GM18519 (cell line): Measurements from ENCODE around the gene PPM1A.
A peak's percentile ranks its signal among the peaks of the same experiment; 100 is the strongest.
"Not testable (repeated sequence)": the region's sequence is repeated elsewhere in the genome, so short reads cannot be mapped to it uniquely, and the experiment has no call there.

Source experiments
- ATAC-seq: cut with Tn5 transposase; IDR thresholded peaks from one replicate; pipeline ENCODE4 v1.9.1; 2021; ENCODE audit warnings: mild to moderate bottlenecking, moderate library complexity; ENCODE audit not compliant: unreplicated experiment, low FRiP score

The PPM1A gene

DNA sequence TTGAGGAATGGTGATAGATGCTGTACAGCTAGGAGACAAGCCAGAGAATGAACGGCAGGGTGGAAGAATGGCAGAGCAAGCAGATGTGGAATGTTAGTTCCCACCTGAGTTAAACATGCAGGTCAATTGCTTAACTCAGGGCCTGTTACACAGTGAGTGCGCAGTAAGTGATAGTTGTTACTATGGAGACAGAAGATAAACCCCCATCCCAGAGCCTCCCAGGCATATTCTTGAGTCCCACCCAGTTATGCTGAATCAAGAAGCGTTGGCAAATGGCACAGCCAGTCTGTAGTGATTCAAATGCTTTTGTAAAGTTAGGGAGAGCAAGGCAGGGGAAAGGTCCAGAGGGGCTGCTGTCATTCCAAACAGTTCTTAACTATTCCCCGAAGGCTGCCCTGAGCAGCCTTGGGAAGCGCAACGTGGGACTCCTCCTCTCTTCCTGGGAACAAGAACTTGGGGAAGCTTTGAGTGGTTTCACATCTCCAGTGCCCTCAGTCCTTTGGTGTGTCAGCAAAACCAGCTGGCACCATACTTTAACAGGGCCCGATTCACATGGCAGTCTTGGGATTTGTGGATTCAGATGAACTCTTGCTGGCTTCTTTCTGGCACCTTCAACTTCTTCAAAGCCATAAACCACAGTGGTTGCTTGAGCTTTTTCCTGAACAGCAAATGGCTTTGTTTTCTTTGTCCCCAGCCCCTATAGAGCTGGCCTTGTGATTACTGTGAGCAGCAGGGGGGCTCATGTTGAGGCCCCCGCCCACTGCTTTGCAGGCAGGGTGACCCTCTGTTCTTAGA lies 66.4 kb downstream of the PPM1A start:
- ATAC-seq, result no peak

DNA sequence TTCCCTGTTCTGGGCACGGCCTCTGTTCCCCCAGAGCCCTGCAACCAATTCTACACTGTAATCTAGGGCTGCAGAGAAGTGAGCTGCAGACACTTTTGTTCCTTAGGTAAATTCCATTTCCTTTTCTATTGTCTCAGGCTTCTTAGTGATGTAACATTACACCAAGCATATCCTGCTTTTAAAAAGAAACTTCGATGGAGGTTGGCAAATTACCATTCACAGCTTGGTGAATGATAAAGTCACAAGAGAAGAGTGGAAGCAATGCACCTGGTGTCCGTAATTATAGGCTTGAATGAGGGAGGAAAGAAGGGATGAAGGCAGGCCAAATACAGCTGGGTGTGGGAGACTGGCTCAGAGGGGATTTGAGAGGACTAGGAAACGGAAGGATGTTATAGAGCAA lies 68.6 kb downstream of the PPM1A start:
- no peak for ATAC-seq

DNA sequence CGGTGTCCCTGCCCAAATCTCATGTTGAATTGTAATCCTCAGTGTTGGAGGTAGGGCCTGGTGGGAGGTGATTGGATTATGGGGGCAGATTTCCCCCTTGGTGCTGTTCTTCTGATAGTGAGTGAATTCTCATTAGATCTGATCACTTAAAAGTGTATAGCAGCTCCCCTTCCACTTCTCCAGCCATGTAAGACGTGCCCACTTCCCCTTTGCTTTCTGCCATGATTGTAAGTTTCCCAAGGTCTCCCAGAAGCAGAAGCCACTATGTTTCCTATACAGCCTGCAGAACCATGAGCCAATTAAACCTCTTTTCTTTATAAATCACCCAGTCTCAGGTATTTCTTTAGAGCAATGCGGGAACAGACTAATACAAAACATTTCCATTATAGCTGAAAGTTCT lies 71.8 kb downstream of the PPM1A start:
- ATAC-seq, result not testable (repeated sequence)

DNA sequence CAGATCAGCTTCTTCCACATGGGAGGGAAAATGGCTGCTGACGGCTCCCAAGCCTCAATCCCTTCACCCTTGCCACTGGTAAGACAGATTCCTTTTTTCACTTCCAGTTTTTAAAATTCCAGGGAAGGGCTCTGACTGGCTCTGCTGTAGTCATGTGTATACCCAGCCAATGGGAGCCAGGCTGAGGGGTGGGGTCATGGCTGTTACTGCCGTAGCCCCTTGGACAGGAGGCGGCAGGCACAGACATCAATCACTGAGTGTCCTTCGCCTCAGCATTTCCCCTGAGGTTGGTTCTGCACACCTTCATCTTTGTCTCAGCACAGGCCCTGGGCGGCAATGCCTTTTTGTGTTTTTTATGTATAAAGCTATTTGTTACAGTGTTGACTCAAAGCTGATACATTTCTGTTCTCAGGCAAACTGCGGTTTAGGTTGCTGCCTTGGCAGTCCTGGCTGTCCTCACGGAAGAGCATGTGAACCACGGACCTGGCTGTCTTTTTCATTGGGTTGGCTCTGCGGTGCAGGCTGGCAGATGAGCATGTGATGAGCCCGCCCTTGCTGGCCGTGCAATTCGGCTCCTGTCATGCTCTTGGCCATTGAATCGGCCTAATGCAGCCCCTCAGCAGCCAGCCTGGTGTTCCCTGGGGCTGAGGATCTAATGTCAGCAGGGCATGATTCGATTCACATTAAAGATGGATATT lies 74.3 kb downstream of the PPM1A start:
- ATAC-seq, result no peak

DNA sequence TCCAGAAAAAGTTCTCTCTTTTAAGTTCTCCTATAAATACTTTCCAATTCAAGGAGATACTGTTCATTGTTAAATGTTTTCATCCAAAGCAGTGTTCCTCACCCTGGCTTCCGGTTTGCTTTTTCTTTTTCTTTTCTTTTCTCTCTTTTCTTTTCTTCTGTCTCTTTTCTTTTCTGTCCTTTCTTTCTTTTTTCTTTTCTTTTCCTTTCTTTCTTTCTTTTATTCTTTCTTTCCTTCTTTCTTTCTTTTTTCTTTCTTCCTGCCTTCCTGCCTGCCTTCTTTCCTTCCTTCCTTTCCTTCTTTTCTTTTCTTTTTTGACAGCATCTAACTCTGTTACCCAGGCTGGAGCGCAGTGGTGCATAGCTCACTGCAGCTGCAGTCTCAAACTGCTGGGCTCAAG lies 75.8 kb downstream of the PPM1A start:
- no peak for ATAC-seq

DNA sequence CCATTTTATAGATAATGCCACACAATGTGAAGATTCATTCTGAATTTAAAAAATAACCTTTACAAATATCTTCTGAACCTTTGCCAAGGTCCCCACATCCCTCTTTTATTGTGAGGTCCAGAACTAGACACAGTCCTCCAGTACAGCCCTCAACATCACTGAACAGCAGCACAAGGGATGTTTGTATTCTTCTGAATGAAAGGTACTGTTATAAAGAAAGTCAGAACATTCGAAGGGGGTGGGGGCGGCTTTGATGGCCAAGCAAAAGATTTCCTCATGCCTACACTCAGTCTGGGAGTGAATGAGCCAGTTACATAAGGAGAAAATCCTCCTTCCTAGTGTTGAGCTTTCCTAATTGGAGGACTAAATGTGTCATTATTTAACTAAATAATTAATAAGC lies 77.3 kb downstream of the PPM1A start:
- ATAC-seq, result no peak

DNA sequence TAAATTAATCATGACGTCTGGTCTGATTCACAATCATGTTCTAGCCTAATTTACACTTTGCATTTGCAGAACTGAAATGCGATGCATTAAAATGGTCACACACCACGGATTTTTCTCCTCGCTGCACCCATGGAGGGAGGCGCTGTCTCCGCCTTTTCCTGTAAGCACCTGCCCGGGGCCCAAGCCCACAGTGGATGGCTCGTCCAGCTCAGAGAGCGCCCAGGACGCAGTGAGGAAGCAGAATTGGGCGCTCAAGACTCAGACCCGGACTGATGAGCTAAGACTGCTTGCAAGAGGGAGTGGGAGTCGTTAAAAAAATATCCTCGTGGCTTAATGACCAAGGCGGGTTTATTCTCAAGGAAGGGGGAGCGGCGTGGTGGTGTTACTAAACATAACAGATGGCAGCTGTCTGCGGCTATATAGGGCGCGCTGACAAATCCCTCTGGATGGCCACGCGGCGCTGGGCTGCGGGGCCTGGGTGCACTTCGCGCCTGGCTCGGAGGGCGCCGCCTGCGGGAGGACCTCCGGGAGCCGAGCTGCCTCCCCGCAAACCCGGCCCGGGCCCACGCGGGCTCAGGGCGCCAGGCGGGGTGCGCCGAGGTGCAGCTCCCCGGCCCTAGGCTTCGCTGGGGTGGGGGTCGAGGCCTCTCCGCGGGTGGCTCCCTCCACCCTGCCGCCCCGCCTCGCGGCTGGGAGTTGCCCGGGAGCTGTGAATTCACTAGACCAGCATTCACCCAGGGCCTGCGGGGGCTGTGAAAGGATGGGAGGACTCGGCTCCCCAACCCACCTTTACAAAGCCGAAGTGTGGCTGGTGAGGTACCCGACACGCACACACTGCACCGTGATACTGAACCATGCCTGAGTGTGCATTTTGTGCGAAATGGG lies 78.7 kb downstream of the PPM1A start:
- ATAC-seq, result peak; percentile 58

DNA sequence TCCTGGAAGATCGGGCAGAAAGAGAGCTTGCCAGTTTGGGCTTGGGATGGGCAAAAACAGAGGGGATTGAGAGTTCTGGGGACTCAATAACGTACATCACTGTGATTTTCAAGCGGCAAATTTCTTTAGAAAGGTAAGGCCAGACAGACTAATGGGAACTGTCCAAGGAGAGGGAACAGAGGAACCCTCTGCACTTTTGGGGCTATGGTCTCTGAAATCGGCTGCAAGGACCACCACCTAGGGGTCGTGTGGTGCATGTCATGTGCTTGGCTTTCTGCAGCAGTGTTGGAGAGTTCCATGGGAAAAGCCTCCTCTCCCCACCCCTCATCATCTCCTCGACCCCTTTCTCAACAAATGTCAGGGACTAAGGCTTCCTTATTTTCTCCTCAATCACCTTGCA lies 79.6 kb downstream of the PPM1A start:
- no peak for ATAC-seq

DNA sequence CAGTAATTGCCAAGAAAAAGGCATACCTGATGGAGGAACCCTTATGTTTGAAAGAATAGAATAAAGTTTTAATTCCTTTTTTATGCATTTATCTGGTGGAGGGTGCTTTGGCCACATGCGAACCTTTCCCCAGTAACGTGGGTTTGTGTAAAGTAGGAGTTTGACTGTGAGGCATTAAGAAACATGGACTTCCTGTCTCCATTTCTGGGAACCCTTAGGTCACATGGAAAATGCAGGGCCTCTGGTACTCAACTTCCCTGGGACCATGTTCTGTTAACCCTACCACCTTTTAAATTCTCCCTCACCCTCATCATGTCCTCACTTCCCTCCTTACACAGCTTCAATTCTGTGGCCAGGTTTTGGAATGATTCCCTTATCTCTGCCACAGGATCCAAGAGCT lies 80.3 kb downstream of the PPM1A start:
- no peak for ATAC-seq

DNA sequence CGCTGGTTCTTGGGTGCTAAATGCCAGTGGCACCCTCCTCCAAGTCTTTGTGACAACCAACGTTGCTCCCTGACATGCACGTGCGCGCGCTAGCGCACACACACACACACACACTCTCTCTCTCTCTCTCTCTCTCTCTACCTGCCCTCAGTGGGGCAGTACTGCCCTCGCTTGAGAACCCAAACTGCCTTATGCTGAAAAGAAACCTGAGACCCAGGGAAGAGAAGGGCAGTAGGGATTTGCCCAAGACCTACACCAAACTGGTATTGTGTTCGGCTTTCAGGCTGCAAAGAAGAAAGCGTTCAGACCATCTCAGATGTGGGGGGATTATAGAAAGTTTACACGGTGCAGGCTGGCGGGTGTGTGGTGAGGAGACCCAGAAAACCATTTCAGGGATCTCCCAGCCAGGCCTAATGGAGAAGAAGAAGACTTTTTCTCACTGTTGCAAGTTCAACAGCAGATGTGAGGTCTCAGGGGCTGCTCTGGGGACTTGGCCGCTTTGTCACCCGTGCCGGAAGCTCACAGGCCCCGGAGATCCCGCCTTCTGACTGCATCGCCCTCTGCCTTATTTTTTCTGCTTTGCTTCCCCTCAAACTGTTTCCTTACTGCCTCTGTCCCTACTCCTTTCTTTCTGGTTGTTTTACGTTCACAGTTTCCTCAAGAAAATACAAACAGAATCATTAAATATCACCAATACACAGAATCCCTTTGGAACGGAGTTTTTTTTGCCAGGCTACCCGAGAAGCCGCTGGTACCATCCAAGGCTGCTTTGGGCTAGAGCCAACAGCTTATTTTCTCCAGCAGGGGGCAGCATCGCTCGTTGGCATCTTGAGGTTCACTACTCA lies 82.4 kb downstream of the PPM1A start:
- peak; percentile 39 for ATAC-seq

DNA sequence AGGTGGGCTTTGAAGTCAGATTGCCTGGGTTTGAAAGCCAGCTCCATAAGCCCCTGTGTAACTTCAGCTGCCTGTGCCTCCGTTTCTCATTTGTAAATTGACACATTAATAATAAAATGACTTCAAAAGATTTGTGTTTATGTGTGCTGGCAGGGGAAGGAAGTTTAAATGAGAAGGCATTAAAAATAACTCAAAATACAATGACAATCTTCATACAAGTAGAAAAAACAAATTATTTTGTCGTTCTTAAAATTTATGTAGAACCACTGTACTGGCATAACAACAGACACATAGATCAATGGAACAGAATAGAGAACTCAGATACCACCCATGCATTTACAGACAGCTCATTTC lies 83.0 kb downstream of the PPM1A start:
- no peak for ATAC-seq

DNA sequence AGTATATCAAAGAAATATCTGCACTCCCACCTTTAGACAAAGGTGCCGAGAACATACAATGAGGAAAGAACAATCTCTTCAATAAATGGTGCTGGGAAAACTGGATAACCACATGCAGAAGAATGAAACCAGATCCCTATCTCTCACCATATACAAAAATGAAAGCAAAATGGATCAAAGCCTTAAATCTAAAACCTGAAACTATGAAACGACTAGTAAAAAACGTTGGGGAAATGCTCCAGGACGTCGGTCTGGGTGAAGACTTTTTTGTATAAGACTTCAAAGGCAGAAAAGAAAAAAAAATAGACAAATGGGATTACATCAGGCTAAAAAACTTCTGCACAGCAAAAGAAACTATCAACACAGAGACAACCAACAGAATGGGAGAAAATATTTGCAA lies 83.8 kb downstream of the PPM1A start:
- no peak for ATAC-seq

DNA sequence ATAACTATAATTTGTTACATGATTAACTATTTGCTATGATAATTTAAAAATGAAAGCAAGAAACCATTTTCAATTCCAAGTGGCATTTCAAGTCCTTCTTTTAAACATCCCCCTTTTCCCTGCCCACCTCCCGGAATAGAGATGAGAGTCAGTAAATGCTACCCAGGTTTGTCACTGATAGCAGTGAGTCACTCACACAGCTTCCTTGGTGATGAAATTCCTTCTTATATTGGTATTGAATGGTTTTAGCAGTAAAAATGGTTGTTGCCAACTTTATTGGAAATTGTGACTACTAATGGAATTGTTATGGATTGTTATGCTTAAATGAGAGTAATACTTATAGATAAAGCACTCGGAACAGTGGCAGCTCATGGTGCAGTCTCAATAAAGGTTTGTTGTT lies 90.5 kb downstream of the PPM1A start:
- ATAC-seq, result no peak

DNA sequence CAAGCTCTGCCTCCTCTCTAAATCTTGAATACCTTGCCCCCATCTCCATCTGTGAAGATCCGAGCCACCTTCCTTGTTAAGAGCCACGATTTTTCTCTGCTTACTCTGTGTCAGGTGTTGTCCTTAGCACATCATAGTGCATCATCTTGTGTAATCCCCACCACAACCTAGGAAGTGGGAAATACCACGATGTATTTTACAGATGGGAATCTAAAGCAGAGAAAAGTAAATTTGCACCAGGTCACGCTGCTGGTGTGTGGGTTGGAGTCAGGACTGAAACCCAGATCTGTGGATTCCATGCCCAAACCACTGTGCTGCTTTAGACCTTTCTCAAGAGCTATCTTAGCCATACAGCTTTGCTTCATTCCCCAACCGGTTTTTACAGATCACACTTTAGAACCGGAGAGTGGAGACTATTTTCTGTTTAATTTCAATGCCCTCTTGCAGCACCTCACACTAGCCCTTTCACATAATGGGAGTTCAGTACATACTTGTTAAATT lies 94.6 kb downstream of the PPM1A start:
- no peak for ATAC-seq

DNA sequence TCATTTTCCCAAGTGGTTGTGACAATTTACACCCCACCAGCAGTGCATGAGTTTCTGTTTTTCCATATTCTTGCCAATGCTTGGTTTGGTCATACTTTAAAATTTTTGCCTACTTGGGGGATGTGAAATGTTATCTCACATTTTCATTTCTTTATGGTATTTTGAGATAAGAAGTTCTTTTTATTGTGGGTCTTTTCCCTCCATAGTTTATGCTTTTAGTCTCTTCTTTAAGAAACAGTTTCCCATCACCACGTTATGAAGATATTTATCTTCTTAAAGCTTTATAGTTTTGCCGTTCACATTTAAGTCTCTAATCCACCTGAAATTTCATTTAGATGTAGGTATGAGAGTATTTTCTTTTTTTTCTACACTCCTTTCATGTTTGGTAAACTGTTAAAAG lies 95.7 kb downstream of the PPM1A start:
- no peak for ATAC-seq

DNA sequence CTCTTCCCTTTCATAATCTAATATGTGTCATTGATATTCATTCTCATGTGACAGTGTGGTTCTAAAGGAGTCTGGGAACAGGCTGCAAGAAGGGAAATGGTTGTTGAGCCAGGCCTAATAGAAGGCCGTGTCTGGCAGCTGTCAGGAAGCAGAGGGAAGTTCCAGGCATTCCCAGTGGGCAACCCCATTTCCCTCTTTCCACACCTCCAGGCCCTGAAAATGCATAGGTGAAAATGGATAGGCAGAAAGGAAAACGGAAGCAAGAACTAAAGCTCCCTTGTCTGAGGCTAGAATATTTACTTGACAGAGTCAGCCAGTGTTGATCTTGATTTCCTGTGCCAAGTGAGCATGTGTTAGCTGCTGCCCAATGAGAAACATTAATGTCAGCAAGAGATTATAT lies 97.7 kb downstream of the PPM1A start:
- ATAC-seq, result no peak

DNA sequence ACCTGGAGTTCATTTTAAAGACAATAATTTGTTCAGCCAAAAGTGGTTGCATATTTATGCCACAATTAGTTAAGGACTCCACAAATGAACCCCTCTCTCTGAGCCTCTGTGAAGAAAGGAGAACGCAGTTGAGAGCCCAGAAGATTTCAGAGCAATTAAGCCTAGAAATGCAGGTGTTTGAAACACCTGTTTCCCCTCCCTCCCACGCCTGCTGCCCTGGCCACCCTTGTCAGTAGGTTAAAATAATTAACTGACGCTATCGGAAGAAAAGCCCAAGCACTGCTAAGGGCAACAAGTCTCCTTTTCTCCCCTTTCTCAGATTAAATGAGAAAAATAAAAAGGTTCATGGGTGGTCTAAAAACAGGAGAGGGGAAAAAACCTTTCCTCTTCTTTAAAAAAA lies 99.2 kb downstream of the PPM1A start:
- ATAC-seq, result no peak
